ENCODE data around the gene ELP5.

Gene ELP5

GRCh38 chr17:7284911-7285310 is 32.9 kb downstream of the ELP5 start:
- H3K36me3 ChIP-seq (replicated peaks): no peaks in the 10 kb centered on the region; the same call in 1 of the 2 replicates
- no peak overlapping the region for H3K4me3 ChIP-seq
- no peaks in the 10 kb centered on the region for H3K9me3 ChIP-seq
- DNase-seq (ENCODE audit: low spot score in 2 of 2): no peak
- in situ Hi-C loops (cut with MboI; ENCODE audit: low sequenced_read_pairs): loop anchor here (5.0 kb wide), 1 partner anchor 62 kb away; no protein-coding TSS in a partner anchor
- no peaks in the 10 kb centered on the region for H3K27me3 ChIP-seq (ENCODE audit: low read depth)
- peaks cover 8% of the 10 kb centered on the region for H3K4me1 ChIP-seq

DNA sequence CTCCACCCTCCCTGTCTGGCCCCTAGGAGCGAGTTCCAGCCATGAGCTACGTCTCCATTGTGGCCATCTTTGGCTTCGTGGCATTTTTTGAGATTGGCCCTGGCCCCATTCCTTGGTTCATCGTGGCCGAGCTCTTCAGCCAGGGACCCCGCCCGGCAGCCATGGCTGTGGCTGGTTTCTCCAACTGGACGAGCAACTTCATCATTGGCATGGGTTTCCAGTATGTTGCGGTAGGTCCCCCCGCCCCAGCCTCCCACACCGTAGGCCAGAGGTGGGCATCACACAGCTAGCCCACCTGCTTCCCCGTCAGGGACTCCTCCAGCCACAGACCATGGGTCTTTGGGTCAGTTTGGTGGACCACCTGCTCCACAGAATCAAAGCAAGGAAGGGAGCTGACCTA is 33.7 kb downstream of the ELP5 start:
- DNase-seq (ENCODE audit: low spot score in 2 of 2): no peak
- Histone ChIP-seq H3K27me3 (ENCODE audit: low read depth) (no peaks in the 10 kb centered on the region), H3K36me3 (replicated peaks) (no peaks in the 10 kb centered on the region; the same call in 1 of the 2 replicates), H3K4me3 (no peak overlapping the region), H3K9me3 (no peaks in the 10 kb centered on the region), H3K4me1 (peaks cover 6% of the 10 kb centered on the region)
- in situ Hi-C loops (cut with MboI; ENCODE audit: low sequenced_read_pairs): no loop called here

GRCh38 chr17:7289256-7290032 is 37.4 kb downstream of the ELP5 start:
- no peak for DNase-seq (ENCODE audit: low spot score in 2 of 2)
- H3K9me3 ChIP-seq: no peaks in the 10 kb centered on the region
- no peak overlapping the region for H3K4me3 ChIP-seq
- H3K4me1 ChIP-seq: peaks cover 8% of the 10 kb centered on the region; the same call in 1 of the 2 replicates
- H3K27me3 ChIP-seq (ENCODE audit: low read depth): peaks cover 6% of the 10 kb centered on the region
- no peaks in the 10 kb centered on the region; the same call in 1 of the 2 replicates for H3K36me3 ChIP-seq (replicated peaks)
- in situ Hi-C loops (cut with MboI; ENCODE audit: low sequenced_read_pairs): no loop called here

DNA sequence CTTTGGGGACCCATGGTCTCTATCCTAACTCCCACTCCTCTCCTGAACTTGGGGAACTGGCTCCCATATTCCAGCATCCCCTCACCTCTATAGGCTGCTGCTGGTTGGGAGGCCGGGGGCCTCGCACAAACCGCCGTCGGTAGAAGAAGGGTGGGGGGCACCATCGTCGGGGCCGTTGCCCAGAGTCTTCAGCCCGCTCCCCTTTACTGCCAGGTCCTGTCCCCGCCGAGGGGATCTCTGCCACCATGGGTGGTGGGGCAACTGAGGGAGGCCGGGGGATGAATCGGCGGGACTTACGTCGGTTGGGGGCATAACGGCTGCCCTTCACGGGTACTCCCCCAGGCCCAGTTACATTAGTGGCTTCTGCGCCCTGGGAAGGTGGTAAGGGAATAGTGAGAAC is 38.2 kb downstream of the ELP5 start:
- no peak for DNase-seq (ENCODE audit: low spot score in 2 of 2)
- in situ Hi-C loops (cut with MboI; ENCODE audit: low sequenced_read_pairs): no loop called here
- no peaks in the 10 kb centered on the region; the same call in 1 of the 2 replicates for H3K36me3 ChIP-seq (replicated peaks)
- H3K4me3 ChIP-seq: no peak overlapping the region
- H3K9me3 ChIP-seq: no peaks in the 10 kb centered on the region
- H3K27me3 ChIP-seq (ENCODE audit: low read depth): peaks cover 6% of the 10 kb centered on the region
- peaks cover 11% of the 10 kb centered on the region for H3K4me1 ChIP-seq

GRCh38 chr17:7290685-7291084 is 38.7 kb downstream of the ELP5 start:
- peaks cover 6% of the 10 kb centered on the region for H3K27me3 ChIP-seq (ENCODE audit: low read depth)
- in situ Hi-C loops (cut with MboI; ENCODE audit: low sequenced_read_pairs): no loop called here
- no peak for DNase-seq (ENCODE audit: low spot score in 2 of 2)

DNA sequence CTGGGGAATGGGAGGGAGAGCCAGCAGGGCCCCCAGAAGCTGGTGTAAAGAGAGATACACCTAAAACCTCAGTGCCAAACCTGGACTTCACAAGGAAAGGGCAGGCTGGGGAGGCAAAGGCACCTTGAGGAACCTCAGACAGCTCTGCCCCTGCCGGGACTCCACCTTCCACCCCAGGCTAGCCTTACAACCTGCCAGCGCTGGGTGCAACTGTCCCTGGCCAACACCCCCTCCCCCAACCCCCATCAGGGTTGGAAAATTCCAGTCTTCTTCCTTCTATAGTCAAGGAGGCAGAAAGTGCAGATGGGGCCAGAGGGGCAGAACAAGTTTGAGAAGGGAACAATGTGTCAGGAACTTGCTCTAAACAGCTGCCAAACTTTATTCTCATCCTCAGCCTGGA is 40.2 kb downstream of the ELP5 start:
- H3K36me3 ChIP-seq (replicated peaks): no peaks in the 10 kb centered on the region
- in situ Hi-C loops (cut with MboI; ENCODE audit: low sequenced_read_pairs): no loop called here
- peaks cover 14% of the 10 kb centered on the region for H3K4me1 ChIP-seq
- H3K4me3 ChIP-seq: no peak overlapping the region
- peaks cover 6% of the 10 kb centered on the region for H3K27me3 ChIP-seq (ENCODE audit: low read depth)
- DNase-seq (ENCODE audit: low spot score in 2 of 2): no peak
- no peaks in the 10 kb centered on the region for H3K9me3 ChIP-seq

More at GRCh38 chr17:7290685-7291084, 38.7 kb downstream of the ELP5 start:
- H3K36me3 ChIP-seq (replicated peaks): no peaks in the 10 kb centered on the region; the same call in 1 of the 2 replicates
- H3K4me3 ChIP-seq: no peak overlapping the region
- H3K4me1 ChIP-seq: peaks cover 11% of the 10 kb centered on the region
- H3K9me3 ChIP-seq: no peaks in the 10 kb centered on the region

DNA sequence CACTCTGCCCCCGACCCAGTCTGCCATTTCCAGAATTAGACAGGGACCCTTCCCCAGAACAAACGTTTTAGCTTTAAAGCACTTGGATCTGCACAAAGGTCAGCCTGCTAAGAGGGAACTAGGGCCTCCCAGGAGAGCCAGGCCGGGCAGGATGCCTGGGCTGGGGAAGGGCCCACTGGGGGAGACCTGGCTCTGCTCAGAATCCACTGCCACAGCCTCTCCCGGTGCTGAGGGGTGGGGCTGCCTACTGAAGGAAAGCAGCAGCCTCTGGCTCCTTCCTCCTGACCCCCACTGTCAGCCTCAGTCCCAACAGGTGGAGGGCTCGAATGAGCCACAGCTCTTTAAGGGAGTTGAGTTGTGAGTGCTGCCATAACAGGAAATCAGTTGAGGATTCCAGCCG is 40.7 kb downstream of the ELP5 start:
- in situ Hi-C loops (cut with MboI; ENCODE audit: low sequenced_read_pairs): no loop called here
- peaks cover 14% of the 10 kb centered on the region for H3K4me1 ChIP-seq
- peaks cover 6% of the 10 kb centered on the region for H3K27me3 ChIP-seq (ENCODE audit: low read depth)
- H3K36me3 ChIP-seq (replicated peaks): no peaks in the 10 kb centered on the region
- no peak overlapping the region for H3K4me3 ChIP-seq
- H3K9me3 ChIP-seq: no peaks in the 10 kb centered on the region
- no peak for DNase-seq (ENCODE audit: low spot score in 2 of 2)

DNA sequence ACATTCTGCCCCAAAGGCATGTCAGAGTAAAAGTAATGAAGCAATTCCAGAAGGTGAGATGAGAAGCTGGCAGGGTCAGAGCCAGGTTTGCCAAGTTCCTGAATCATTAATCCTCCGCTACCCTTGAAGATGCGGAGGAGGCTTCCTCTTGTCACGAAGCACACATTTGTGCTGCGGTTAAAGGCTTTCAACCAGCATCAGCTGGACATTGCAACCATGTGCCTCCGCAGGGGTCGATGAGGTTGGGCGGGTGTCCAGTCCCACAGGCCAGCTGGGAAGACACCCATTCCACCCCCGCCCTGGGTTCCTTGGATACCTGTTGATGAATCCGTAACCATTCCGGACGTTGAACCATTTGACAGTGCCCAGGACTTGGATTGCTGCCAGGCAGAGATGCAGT is 41.1 kb downstream of the ELP5 start:
- Histone ChIP-seq H3K4me1 (peaks cover 14% of the 10 kb centered on the region), H3K9me3 (no peaks in the 10 kb centered on the region), H3K36me3 (replicated peaks) (no peaks in the 10 kb centered on the region), H3K4me3 (no peak overlapping the region), H3K27me3 (ENCODE audit: low read depth) (peaks cover 6% of the 10 kb centered on the region)
- no peak for DNase-seq (ENCODE audit: low spot score in 2 of 2)
- in situ Hi-C loops (cut with MboI; ENCODE audit: low sequenced_read_pairs): no loop called here

DNA sequence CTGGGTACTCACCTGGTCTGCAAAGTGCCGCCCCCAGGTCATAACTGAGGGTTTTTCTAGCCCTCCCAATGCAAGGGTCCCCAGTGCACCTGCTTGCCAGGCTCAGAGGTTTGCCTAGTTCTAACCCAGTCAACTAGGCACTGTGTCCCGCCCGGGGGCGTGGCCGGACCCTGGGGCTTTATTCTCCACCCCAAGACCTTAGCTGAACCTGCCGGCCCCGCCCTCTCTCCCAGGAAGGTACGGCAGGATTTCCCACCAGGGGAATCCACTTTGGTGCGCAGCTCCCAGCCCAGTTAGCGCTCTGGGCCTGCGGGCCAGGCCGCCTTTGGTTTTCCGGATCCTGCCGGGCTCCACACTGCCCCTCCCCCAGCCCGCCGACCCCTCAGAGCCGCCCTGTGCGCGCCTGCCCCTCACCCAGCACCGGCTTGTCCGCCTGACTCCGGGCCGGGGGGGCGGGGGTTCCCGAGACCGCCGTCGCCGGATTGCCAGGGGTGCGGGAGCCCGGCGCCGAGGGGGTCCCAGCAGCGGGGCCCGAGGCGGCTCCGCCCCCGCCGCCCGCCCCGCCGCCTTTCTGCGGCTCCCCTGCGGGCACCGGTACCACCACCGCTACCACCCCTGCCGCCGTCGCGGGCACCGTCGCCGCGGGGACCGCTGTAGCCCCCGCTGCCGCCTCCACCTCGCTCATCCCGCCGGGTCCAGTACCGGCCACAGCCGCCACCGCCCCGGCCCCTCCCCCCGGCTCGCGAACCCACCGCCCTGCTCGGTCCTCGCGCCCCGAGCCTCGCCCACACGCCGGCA is 42.0 kb downstream of the ELP5 start:
- Histone ChIP-seq H3K9me3 (no peaks in the 10 kb centered on the region), H3K36me3 (replicated peaks) (no peaks in the 10 kb centered on the region), H3K27me3 (ENCODE audit: low read depth) (peaks cover 6% of the 10 kb centered on the region), H3K4me1 (peaks cover 14% of the 10 kb centered on the region), H3K4me3 (peak overlapping the region; percentile 14)
- DNase-seq (ENCODE audit: low spot score in 2 of 2): peak in 1 of 2 experiments; percentile 85
- in situ Hi-C loops (cut with MboI; ENCODE audit: low sequenced_read_pairs): no loop called here

- H3K4me3 ChIP-seq: peak within 1 kb of the TSS; percentile 14
- H3K27me3 ChIP-seq (ENCODE audit: low read depth): peaks cover 6% of the 10 kb centered on the region
- in situ Hi-C loops (cut with MboI; ENCODE audit: low sequenced_read_pairs): no loop called here
- DNase-seq (ENCODE audit: low spot score in 2 of 2): peak; percentile 84 to 95
- H3K9me3 ChIP-seq: no peaks in the 10 kb centered on the region
- H3K36me3 ChIP-seq (replicated peaks): no peaks in the 10 kb centered on the region
- peaks cover 14% of the 10 kb centered on the region for H3K4me1 ChIP-seq
These were observed 42.7 kb downstream of the ELP5 start, which contains the start of gene YBX2 for GRCh38 chr17:7294614-7295153. TSS of gene YBX2 (minus strand) at chr17:7294639. CDS start at chr17:7294500, 139 bp downstream.

- Histone ChIP-seq H3K36me3 (replicated peaks) (no peaks in the 10 kb centered on the region), H3K4me1 (peaks cover 14% of the 10 kb centered on the region), H3K9me3 (no peaks in the 10 kb centered on the region), H3K4me3 (no peak overlapping the region), H3K27me3 (ENCODE audit: low read depth) (peaks cover 6% of the 10 kb centered on the region)
- no peak for DNase-seq (ENCODE audit: low spot score in 2 of 2)
- in situ Hi-C loops (cut with MboI; ENCODE audit: low sequenced_read_pairs): no loop called here
These were observed 43.5 kb downstream of the ELP5 start for GRCh38 chr17:7295230-7296180.

- no peaks in the 10 kb centered on the region for H3K9me3 ChIP-seq
- DNase-seq (ENCODE audit: low spot score in 2 of 2): peak; percentile 70 to 90
- no peaks in the 10 kb centered on the region for H3K36me3 ChIP-seq (replicated peaks)
- no peak overlapping the region for H3K4me3 ChIP-seq
- in situ Hi-C loops (cut with MboI; ENCODE audit: low sequenced_read_pairs): no loop called here
- H3K27me3 ChIP-seq (ENCODE audit: low read depth): peaks cover 6% of the 10 kb centered on the region
- H3K4me1 ChIP-seq: peaks cover 14% of the 10 kb centered on the region
These were observed 44.3 kb downstream of the ELP5 start for GRCh38 chr17:7296189-7296861.

Data from HAP-1 (cell line).